Mesenchymal stem cell (in vitro differentiated cells and primary cell): ENCODE results near the gene STK11IP.

Experiments used
- DNase-seq: peaks from one replicate; pipeline ENCODE4 v3.0.0-alpha.2; 2013
- H2AFZ ChIP-seq: one replicate; pipeline ENCODE4 v1.6.1; 2013; ENCODE audit warnings: low read depth, mild to moderate bottlenecking, control low read depth, inconsistent platforms, low read length, moderate library complexity
- H2AK5ac ChIP-seq: 2 replicates; pipeline ENCODE4 v1.6.1; 2013; ENCODE audit warnings: low read length, moderate library complexity, mild to moderate bottlenecking, inconsistent platforms; ENCODE audit not compliant: severe bottlenecking
- H2BK120ac ChIP-seq: one replicate; pipeline ENCODE4 v1.6.1; 2013; ENCODE audit warnings: low read depth, mild to moderate bottlenecking, inconsistent platforms, low read length, moderate library complexity
- H2BK12ac ChIP-seq, 2 experiments: one replicate each; pipeline ENCODE4 v1.6.1; 2013; ENCODE audit warnings: inconsistent platforms in 2 of 2, low read length in 2 of 2, mild to moderate bottlenecking in 2 of 2, moderate library complexity in 2 of 2, control low read depth in 1 of 2
- H2BK15ac ChIP-seq: one replicate; pipeline ENCODE4 v1.6.1; 2013; ENCODE audit warnings: mild to moderate bottlenecking, low read depth, inconsistent platforms; ENCODE audit not compliant: poor library complexity, severe bottlenecking
- H2BK5ac ChIP-seq: 2 replicates; pipeline ENCODE4 v1.6.1; 2013; ENCODE audit warnings: low read depth, mild to moderate bottlenecking, low read length, control low read depth, inconsistent platforms; ENCODE audit not compliant: poor library complexity, severe bottlenecking
- H3K14ac ChIP-seq, 2 experiments: one replicate each; pipeline ENCODE4 v1.6.1; 2013; ENCODE audit warnings: inconsistent platforms in 2 of 2, low read length in 2 of 2, control low read depth in 1 of 2, mild to moderate bottlenecking in 1 of 2, moderate library complexity in 1 of 2
- H3K18ac ChIP-seq, 2 experiments: one replicate each; pipeline ENCODE4 v1.6.1; 2013; ENCODE audit warnings: inconsistent platforms in 2 of 2, low read length in 2 of 2, control low read depth in 1 of 2, low read depth in 1 of 2, mild to moderate bottlenecking in 1 of 2
- H3K23ac ChIP-seq, 2 experiments: one replicate each; pipeline ENCODE4 v1.6.1; 2013; ENCODE audit warnings: inconsistent platforms in 2 of 2, low read length in 2 of 2, mild to moderate bottlenecking in 2 of 2, moderate library complexity in 2 of 2, control low read depth in 1 of 2
- H3K27ac ChIP-seq: 2 replicates; pipeline ENCODE4 v1.5.1; 2013; ENCODE audit warnings: mild to moderate bottlenecking, moderate library complexity, low read length, control low read depth, inconsistent platforms; ENCODE audit not compliant: poor library complexity, severe bottlenecking
- H3K27me3 ChIP-seq, 2 experiments: 2 replicates each; pipeline versions ENCODE4 v1.6.1 to v1.7.0; 2013; ENCODE audit warnings: low read length in 2 of 2, mild to moderate bottlenecking in 2 of 2, moderate library complexity in 2 of 2, control low read depth in 1 of 2, inconsistent platforms in 1 of 2; ENCODE audit not compliant: control insufficient read depth in 1 of 2, insufficient read depth in 1 of 2
- H3K36me3 ChIP-seq, 2 experiments: 2 replicates each; pipeline versions ENCODE4 v1.6.1 to v1.7.0; 2013; ENCODE audit warnings: low read length in 2 of 2, control low read depth in 1 of 2, inconsistent platforms in 1 of 2, low read depth in 1 of 2, mild to moderate bottlenecking in 1 of 2; ENCODE audit not compliant: insufficient read depth in 2 of 2, control insufficient read depth in 1 of 2
- H3K4ac ChIP-seq, 2 experiments: one replicate each; pipeline ENCODE4 v1.6.1; 2013; ENCODE audit warnings: inconsistent platforms in 2 of 2, low read length in 2 of 2, mild to moderate bottlenecking in 2 of 2, moderate library complexity in 2 of 2, control low read depth in 1 of 2, low read depth in 1 of 2
- H3K4me1 ChIP-seq: 2 replicates; pipeline ENCODE4 v1.6.1; 2013; ENCODE audit warnings: low read depth, low read length, control low read depth; ENCODE audit not compliant: control insufficient read depth, insufficient read depth
- H3K4me2 ChIP-seq: 2 replicates; pipeline ENCODE4 v1.6.1; 2013; ENCODE audit warnings: low read length, mild to moderate bottlenecking, inconsistent platforms; ENCODE audit not compliant: poor library complexity, severe bottlenecking
- H3K4me3 ChIP-seq, 2 experiments: 2 replicates each; pipeline versions ENCODE4 v1.5.1 to v1.7.0; 2013; ENCODE audit warnings: low read length in 2 of 2, mild to moderate bottlenecking in 2 of 2, control low read depth in 1 of 2, low read depth in 1 of 2; ENCODE audit not compliant: insufficient read depth in 1 of 2
- H3K79me1 ChIP-seq: replicated peaks from 2 replicates; pipeline ENCODE4 v1.6.1; 2013; ENCODE audit warnings: mild to moderate bottlenecking, control low read depth, low read length, inconsistent platforms; ENCODE audit not compliant: poor library complexity, severe bottlenecking
- H3K9ac ChIP-seq: 2 replicates; pipeline ENCODE4 v1.7.0; 2013; ENCODE audit warnings: mild to moderate bottlenecking, low read length, moderate library complexity
- H3K9me3 ChIP-seq: 2 replicates; pipeline ENCODE4 v1.7.0; 2013; ENCODE audit warnings: mild to moderate bottlenecking, low read length; ENCODE audit not compliant: control insufficient read depth
- H4K8ac ChIP-seq: one replicate; pipeline ENCODE4 v1.6.1; 2013; ENCODE audit warnings: inconsistent platforms, mild to moderate bottlenecking, low read length, moderate library complexity
- H4K91ac ChIP-seq: one replicate; pipeline ENCODE4 v1.6.1; 2013; ENCODE audit warnings: mild to moderate bottlenecking, low read length, inconsistent platforms
- WGBS: methylation state at CpG from one replicate; pipeline ENCODE4 v1.1.7; 2013; ENCODE audit warnings: mixed read lengths; 5-methylcytosine and 5-hydroxymethylcytosine counted together

STK11IP gene

DNA sequence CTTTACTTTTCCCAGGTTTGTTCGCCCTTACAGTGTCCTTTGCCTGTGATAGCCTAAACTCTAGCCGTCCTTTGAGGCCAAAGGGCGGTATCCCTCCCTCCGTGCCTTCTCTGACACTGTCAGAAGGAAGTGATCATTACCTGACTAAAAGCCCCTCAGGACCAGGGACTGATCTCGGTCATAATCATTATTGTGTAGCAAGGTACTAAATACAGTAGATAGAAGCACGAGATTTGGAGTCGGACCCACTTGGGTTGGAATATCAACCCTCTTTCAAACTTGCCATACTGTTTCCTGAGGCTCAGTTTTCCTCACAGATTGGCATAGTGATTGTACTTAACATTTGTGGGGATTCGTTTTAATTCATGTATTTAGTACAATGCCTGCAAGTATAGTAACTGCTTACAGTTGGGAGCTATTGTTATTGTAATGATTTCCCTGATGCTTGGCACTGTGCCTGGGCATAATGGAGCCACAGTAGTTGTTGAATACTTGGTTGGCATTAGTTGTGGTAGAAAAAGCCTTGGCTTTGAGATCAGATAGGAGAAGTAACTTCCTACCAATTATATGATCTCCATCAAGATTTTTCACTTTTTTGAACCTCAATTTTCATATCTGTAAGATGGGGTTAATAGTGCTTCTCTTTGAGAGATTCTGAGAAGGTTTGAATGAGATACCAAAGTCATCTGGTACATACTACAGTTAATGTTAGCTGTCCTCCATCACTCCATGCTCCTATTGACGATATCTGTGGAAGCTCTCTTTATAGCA, 836 bp downstream of the STK11IP start:
- Histone ChIP-seq H3K4me2 (peak overlapping the region; percentile 36), H2BK15ac (no peak overlapping the region), H3K4me1 (peaks cover 4% of the 10 kb centered on the region), H2BK5ac (no peak overlapping the region), H4K8ac (peak overlapping the region; percentile 69), H3K9ac (peak overlapping the region; percentile 98), H3K79me1 (peaks cover 15% of the 10 kb centered on the region), H2AFZ (peak overlapping the region; percentile 65), H2BK12ac (no peak overlapping the region), H2AK5ac (no peak overlapping the region), H4K91ac (peak overlapping the region; percentile 5), H3K27me3 (no peaks in the 10 kb centered on the region), H3K4ac (peak overlapping the region in 1 of 2 experiments; percentile 79), H3K27ac (peak overlapping the region; percentile 1), H3K9me3 (no peaks in the 10 kb centered on the region), H3K36me3 (peaks cover 18 to 23% of the 10 kb centered on the region in 2 experiments), H3K23ac (no peak overlapping the region), H3K14ac (no peak overlapping the region), H3K4me3 (peak overlapping the region; percentile 44 to 84), H2BK120ac (no peak overlapping the region), H3K18ac (peak overlapping the region; percentile 23 to 67)
- no peak for DNase-seq
- WGBS: 54% methylated on average over 9 of the region's 9 CpGs

DNA sequence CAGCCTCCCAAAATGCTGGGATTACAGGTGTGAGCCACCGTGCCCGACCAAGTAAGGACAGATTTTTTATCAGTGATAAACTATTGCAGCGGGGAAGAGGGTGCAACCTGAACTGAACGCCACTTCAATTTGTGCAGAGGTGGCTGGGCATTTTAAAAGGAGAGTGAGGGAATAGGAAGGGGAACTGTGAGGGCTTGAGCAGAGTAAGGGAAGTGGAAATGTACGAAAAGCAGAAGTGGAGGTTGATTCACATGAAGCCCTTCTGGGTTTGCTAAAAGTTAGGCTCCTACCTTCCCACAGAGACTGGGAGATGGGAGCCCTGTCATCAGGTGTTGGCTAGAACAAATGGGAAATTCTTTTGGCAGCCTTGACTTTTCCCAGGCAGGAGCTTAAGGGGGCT, 6.1 kb downstream of the STK11IP start:
- no peak overlapping the region for H3K23ac ChIP-seq

DNA sequence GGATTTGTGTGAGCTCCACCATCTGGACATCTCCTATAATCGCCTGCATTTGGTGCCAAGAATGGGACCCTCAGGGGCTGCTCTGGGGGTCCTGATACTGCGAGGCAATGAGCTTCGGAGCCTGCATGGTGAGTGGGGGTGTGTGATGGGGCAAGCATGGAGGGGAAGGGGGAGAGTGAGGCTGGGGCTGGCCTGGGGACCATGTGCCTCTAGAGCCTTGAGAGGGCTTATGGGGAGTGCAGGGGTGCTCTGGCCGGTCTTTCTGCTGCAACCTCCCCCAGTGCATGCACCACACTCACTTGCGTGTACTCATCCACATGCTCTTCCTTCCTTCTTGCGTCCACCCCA, 7.9 kb downstream of the STK11IP start:
- H3K9ac ChIP-seq: peak overlapping the region; percentile 57
- H3K4me3 ChIP-seq: no peak overlapping the region
- no peak overlapping the region for H3K27ac ChIP-seq
- peaks cover 63 to 78% of the 10 kb centered on the region in 2 experiments for H3K36me3 ChIP-seq
- no peak overlapping the region for H3K23ac ChIP-seq
- H2BK15ac ChIP-seq: no peak overlapping the region
- no peak for DNase-seq
- no peak overlapping the region for H2BK12ac ChIP-seq
- no peaks in the 10 kb centered on the region for H3K9me3 ChIP-seq
- no peak overlapping the region for H2AFZ ChIP-seq
- no peak overlapping the region for H3K14ac ChIP-seq
- H4K8ac ChIP-seq: no peak overlapping the region
- H3K4me1 ChIP-seq: no peaks in the 10 kb centered on the region
- H3K4me2 ChIP-seq: no peak overlapping the region
- H2BK120ac ChIP-seq: no peak overlapping the region
- H4K91ac ChIP-seq: no peak overlapping the region
- H3K18ac ChIP-seq: no peak overlapping the region
- H3K27me3 ChIP-seq: no peaks in the 10 kb centered on the region
- H2BK5ac ChIP-seq: no peak overlapping the region
- no peak overlapping the region for H3K4ac ChIP-seq
- WGBS: 94% methylated on average over 6 of the region's 6 CpGs
- H2AK5ac ChIP-seq: no peak overlapping the region
- peaks cover 5% of the 10 kb centered on the region for H3K79me1 ChIP-seq

More for the DNA sequence above, 6.1 kb downstream of the STK11IP start:
- Histone ChIP-seq H3K36me3 (peaks cover 54 to 69% of the 10 kb centered on the region in 2 experiments), H3K14ac (no peak overlapping the region), H2AK5ac (no peak overlapping the region), H2BK120ac (no peak overlapping the region), H4K91ac (no peak overlapping the region), H3K4ac (no peak overlapping the region), H2BK15ac (no peak overlapping the region), H3K79me1 (peaks cover 11% of the 10 kb centered on the region), H3K9me3 (no peaks in the 10 kb centered on the region), H3K4me1 (no peaks in the 10 kb centered on the region), H2AFZ (no peak overlapping the region), H3K18ac (no peak overlapping the region), H3K27ac (no peak overlapping the region), H4K8ac (no peak overlapping the region), H2BK12ac (no peak overlapping the region), H3K4me3 (no peak overlapping the region), H3K27me3 (no peaks in the 10 kb centered on the region), H3K9ac (no peak overlapping the region), H2BK5ac (no peak overlapping the region), H3K4me2 (no peak overlapping the region)
- 95% methylated on average over 5 of the region's 5 CpGs for WGBS
- DNase-seq: no peak

DNA sequence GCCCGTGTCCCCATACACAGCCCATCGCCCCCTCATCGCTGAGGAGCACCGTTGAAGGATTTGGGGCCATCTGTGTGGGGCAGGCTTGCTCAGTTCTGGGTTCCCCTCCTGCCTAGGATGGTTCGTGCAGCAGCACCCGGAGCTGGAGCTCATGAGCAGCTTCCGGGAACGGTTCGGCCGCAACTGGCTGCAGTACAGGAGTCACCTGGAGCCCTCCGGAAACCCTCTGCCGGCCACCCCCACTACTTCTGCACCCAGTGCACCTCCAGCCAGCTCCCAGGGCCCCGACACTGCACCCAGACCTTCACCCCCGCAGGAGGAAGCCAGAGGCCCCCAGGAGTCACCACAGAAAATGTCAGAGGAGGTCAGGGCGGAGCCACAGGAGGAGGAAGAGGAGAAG, 10.3 kb downstream of the STK11IP start:
- Histone ChIP-seq H3K4me3 (no peak overlapping the region), H3K27me3 (no peaks in the 10 kb centered on the region), H3K9ac (no peak overlapping the region), H2AK5ac (no peak overlapping the region), H2BK5ac (no peak overlapping the region), H3K79me1 (no peaks in the 10 kb centered on the region), H3K18ac (no peak overlapping the region), H3K36me3 (peaks cover 69 to 76% of the 10 kb centered on the region in 2 experiments), H2BK15ac (no peak overlapping the region), H2BK120ac (no peak overlapping the region), H3K9me3 (no peaks in the 10 kb centered on the region), H3K27ac (no peak overlapping the region), H3K4me1 (no peaks in the 10 kb centered on the region), H3K4me2 (no peak overlapping the region), H3K23ac (no peak overlapping the region), H4K8ac (no peak overlapping the region), H3K14ac (no peak overlapping the region), H2BK12ac (no peak overlapping the region), H2AFZ (no peak overlapping the region), H4K91ac (no peak overlapping the region), H3K4ac (no peak overlapping the region)
- no peak for DNase-seq
- WGBS: 96% methylated on average over 13 of the region's 15 CpGs
